Measurements from ENCODE around the gene VIP. TPM values are rescaled to one million over a fixed set of nuclear protein-coding genes. Genes with fewer than 3 reads are reported as not detected.

Gene VIP
- total RNA-seq = not detected in 2 replicates

DNA sequence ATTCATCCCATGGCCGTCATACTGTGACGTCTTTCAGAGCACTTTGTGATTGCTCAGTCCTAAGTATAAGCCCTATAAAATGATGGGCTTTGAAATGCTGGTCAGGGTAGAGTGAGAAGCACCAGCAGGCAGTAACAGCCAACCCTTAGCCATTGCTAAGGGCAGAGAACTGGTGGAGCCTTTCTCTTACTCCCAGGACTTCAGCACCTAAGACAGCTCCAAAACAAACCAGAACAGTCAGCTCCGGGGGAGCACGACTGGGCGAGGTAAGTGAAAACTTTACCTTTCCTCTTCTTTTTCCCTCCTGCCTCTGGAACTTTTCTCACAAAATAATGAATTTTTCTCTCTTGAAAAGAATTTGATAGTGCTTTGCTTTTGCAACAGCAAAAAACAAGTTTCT is at the start of gene VIP:
VIP (plus strand) TSS at position 104 of the 400 bp plus-strand sequence. CDS start 1,381 bp downstream, outside the sequence.

Other genes starting within 250 kb of the VIP start
- 22.6 and 39.7 TPM in 2 replicates for gene SYNE1, start 113.4 kb upstream of the VIP start, total RNA-seq
- 2.7 and 6.3 TPM in 2 replicates for gene MYCT1, start 52.9 kb upstream of the VIP start, total RNA-seq
- 7.6 and 8.4 TPM in 2 replicates for gene FBXO5, start 232.2 kb downstream of the VIP start, total RNA-seq